Measurements from ENCODE around the gene KIF26B.

DNA sequence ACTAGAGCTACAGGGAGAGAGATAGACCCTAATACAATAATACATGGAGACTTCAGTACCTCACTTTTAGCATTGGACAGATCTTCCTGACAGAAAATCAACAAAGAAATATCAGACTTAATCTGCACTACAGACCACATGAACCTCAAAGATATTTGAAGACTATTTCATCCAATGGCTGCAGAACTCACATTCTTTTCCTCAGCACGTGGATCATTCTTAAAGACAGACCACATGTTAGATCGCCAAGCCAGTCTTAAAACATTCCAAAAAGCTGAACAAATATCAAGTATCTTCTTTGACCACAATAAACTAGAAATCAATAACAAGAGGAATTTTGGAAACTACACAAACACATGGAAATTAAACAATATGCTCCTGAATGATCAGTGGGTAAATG, 576.0 kb downstream of the KIF26B start:
- TF ChIP-seq, protein P1, sequence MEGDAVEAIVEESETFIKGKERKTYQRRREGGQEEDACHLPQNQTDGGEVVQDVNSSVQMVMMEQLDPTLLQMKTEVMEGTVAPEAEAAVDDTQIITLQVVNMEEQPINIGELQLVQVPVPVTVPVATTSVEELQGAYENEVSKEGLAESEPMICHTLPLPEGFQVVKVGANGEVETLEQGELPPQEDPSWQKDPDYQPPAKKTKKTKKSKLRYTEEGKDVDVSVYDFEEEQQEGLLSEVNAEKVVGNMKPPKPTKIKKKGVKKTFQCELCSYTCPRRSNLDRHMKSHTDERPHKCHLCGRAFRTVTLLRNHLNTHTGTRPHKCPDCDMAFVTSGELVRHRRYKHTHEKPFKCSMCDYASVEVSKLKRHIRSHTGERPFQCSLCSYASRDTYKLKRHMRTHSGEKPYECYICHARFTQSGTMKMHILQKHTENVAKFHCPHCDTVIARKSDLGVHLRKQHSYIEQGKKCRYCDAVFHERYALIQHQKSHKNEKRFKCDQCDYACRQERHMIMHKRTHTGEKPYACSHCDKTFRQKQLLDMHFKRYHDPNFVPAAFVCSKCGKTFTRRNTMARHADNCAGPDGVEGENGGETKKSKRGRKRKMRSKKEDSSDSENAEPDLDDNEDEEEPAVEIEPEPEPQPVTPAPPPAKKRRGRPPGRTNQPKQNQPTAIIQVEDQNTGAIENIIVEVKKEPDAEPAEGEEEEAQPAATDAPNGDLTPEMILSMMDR (IDR thresholded peaks at IDR 0.05; ENCODE audit: insufficient read depth, low read length, poor library complexity, severe bottlenecking), result no peak
- no peak for TF ChIP-seq EZH2phosphoT487 (conservative IDR thresholded peaks at IDR 0.05; ENCODE audit: low read length)

Measured in SU-DHL-6 (cell line).